ENCODE data around the gene BSN. TPM values are rescaled to one million over a fixed set of nuclear protein-coding genes. Genes with fewer than 3 reads are reported as not detected.

BSN gene
- total RNA-seq, 1 experiment from 2014 or later, result 0.05 TPM

DNA sequence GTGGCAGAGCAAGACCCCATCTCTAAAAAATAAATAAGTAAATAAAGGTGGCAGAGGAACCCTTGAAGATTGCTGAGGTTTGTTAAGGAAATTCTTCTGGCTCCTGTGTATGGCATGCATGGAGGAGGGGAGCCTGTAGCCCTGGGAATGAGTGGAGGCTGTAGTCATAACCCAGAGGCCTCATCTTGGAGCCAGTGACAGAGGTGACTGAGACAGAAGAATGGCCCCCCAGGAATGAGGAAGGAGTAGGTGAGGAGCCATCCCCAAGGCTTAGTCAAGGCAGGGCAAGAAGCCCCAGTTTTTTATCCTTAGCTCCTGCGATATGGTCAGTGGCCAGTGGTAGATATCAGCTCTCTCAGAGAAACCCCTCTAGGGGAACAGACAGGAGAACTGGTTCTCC is 46.5 kb downstream of the BSN start:
- DNase-seq (ENCODE audit: extremely low read depth, low read depth), result no peak

DNA sequence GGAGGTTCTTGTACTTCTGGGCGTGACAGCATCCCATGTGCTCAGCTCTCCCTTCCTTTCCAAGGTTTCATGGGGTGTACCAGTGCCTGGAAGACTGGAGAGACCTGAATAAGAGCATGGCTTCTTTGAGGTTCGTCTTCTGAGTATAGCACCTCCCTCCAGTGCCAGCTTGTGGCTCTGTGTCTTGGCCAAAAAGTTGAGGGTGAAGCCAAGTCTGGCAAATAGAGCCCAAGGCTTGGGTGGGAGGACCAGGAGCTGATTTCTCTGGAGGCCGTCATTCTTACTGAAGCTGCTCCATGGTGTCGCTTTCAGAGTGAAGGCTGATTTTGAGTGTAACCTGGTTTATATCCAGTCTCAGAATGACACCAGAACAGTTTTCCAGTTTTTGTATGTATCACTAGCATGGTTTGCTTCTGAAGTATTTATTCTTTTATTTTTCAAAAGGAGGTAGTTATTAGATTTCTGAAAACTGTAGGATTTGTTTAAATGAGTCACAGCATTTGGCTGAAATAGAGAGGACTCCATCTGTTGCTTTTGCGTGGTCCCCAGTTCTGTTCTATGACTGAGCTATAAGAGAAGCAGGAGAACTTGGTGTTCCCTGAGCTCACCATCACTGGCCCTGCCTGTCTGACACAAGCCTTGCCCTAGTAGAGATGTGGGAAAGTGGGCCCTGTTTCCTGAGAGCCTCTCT is 47.2 kb downstream of the BSN start:
- no peak for DNase-seq (ENCODE audit: extremely low read depth, low read depth)

- no peak for DNase-seq (ENCODE audit: extremely low read depth, low read depth)
Measured at GRCh38 chr3:49602049-49602554, 47.8 kb downstream of the BSN start.

- no peak for DNase-seq (ENCODE audit: extremely low read depth, low read depth)
Measured at GRCh38 chr3:49602877-49603411, 48.7 kb downstream of the BSN start.

GRCh38 chr3:49606427-49606826 is 52.1 kb downstream of the BSN start:
- DNase-seq (ENCODE audit: extremely low read depth, low read depth), result no peak

- no peak for DNase-seq (ENCODE audit: extremely low read depth, low read depth)
Measured at GRCh38 chr3:49607105-49607591, 52.9 kb downstream of the BSN start.

DNA sequence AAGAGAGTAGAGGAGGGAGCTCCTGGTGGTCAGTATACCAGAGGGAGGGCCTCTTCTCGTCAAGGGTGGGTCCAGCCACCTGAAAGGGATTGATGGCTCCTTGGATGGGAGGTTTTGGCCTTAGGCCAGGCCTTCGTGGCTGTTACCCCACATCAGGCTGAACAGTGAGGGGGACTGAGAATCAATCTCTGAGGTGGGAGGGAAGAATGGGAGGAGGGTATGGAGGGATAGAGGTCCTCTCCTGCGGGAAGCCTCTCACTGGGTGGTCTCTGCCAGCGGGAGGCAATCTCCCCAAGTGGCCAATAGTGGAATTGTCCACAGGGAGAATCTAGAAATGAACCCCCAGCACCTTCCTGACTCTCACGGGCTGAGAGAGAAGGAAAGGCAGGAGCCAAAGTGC is 53.5 kb downstream of the BSN start:
- DNase-seq (ENCODE audit: extremely low read depth, low read depth), result no peak

- no peak for DNase-seq (ENCODE audit: extremely low read depth, low read depth)
Measured at GRCh38 chr3:49609314-49609713, 55.0 kb downstream of the BSN start.

- DNase-seq (ENCODE audit: extremely low read depth, low read depth), result no peak
Measured at GRCh38 chr3:49609815-49610214, 55.5 kb downstream of the BSN start.

- DNase-seq (ENCODE audit: extremely low read depth, low read depth), result no peak
Measured at GRCh38 chr3:49610666-49611280, 56.5 kb downstream of the BSN start.

DNA sequence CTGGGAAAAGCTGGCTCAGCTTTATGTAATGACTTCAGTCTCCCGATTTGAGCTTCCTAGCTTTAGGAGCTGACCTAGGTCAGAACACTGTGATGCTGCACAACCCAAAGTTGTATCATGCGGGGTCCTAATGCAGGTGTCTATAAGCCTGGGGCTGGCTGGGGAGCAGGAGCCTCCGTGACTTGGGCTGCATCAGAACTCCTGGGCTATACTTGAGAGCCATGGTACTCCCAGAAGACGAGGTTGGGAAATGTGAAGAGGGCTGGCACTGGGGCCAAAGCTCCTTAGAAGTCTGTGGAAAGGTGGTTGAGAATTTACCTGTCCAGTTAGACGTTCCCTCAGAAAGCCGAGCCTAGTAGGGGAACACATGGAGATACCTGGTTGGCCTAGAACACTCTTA is 57.0 kb downstream of the BSN start:
- DNase-seq (ENCODE audit: extremely low read depth, low read depth), result no peak

GRCh38 chr3:49611719-49612118 is 57.4 kb downstream of the BSN start:
- no peak for DNase-seq (ENCODE audit: extremely low read depth, low read depth)

GRCh38 chr3:49614936-49615335 is 60.7 kb downstream of the BSN start:
- no peak for DNase-seq (ENCODE audit: extremely low read depth, low read depth)

GRCh38 chr3:49616061-49616460 is 61.8 kb downstream of the BSN start:
- no peak for DNase-seq (ENCODE audit: extremely low read depth, low read depth)

DNA sequence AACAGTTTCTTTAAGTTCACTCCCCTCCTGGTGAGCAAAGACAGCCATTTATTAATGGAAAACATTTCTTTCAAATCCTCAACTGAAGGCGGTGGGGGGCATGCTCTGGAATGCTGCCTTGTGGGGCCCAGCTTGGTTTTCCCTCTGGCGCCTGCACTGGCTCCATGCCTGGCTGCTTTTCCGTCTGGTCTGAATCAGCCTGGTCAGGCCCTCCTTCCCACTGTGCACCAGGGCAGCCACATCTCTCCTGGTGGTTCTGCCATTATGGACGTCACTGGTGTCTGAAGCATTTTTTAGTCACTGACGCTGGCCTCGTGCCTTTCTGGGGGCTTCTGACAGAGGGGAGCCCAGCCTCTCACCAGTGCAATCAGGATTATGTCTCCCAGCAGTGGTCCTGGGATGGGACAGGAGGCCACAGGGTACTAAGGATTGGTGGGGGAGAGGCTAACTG is 62.2 kb downstream of the BSN start:
- DNase-seq (ENCODE audit: extremely low read depth, low read depth), result no peak

GRCh38 chr3:49617390-49618013 is 63.2 kb downstream of the BSN start:
- DNase-seq (ENCODE audit: extremely low read depth, low read depth), result no peak

- DNase-seq (ENCODE audit: extremely low read depth, low read depth), result no peak
Measured at GRCh38 chr3:49618412-49618811, 64.1 kb downstream of the BSN start.

- no peak for DNase-seq (ENCODE audit: extremely low read depth, low read depth)
Measured at GRCh38 chr3:49619649-49620048, 65.4 kb downstream of the BSN start.

- no peak for DNase-seq (ENCODE audit: extremely low read depth, low read depth)
Measured at GRCh38 chr3:49620728-49621127, 66.5 kb downstream of the BSN start.

DNA sequence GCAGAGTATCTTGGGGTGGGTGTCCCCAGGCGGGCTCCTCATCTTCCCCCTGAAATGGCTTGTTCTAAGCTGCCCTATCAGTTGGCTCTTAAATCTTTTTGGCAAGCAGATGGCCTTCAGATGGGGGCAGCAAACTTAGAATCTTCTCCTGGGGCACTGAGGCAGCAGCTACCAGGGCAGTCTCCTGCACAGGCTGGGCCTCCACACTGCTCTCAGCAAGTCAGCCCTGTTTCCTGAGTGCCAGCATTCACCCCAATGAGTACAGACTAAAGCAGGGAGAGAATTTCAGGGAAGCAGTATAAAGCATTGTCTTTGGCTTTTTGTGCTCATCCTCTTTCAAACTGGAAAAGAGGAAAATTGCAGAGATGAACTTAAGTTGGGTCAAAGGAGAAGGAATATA is 68.8 kb downstream of the BSN start:
- no peak for DNase-seq (ENCODE audit: extremely low read depth, low read depth)

- DNase-seq (ENCODE audit: extremely low read depth, low read depth), result no peak
Measured at GRCh38 chr3:49625071-49625470, 70.8 kb downstream of the BSN start.

All from NCI-H460 (cell line).